Measurements from ENCODE around the gene SUSD4.

Gene SUSD4

GRCh38 chr1:223225061-223225460 lies 138.9 kb downstream of the SUSD4 start:
- ChIA-PET POLR2A (no interaction called here), CTCF (interaction anchor here (1.5 kb wide), 1 partner anchor 92 kb away, joined by 5 read pairs; no protein-coding TSS in a partner anchor)
- no peak for TF ChIP-seq CTCF (IDR thresholded peaks at IDR 0.05; ENCODE audit: insufficient read depth, low read length, missing control alignments)
- H3K4me3 ChIP-seq (ENCODE audit: low read depth, low read length): no peak overlapping the region
- no peak for DNase-seq (ENCODE audit: low read depth, low spot score)

GRCh38 chr1:223224465-223224864 lies 139.5 kb downstream of the SUSD4 start:
- TF ChIP-seq CTCF (IDR thresholded peaks at IDR 0.05; ENCODE audit: insufficient read depth, low read length, missing control alignments): no peak
- POLR2A ChIA-PET: no interaction called here
- DNase-seq (ENCODE audit: low read depth, low spot score): no peak
- no peak overlapping the region for H3K4me3 ChIP-seq (ENCODE audit: low read depth, low read length)
- CTCF ChIA-PET: interaction anchor here (1.5 kb wide), 1 partner anchor 91 kb away, joined by 5 read pairs; no protein-coding TSS in a partner anchor

- POLR2A ChIA-PET: no interaction called here
- CTCF ChIA-PET: interaction anchor here (1.1 kb wide), 1 partner anchor 32 kb away, joined by 3 read pairs; no protein-coding TSS in a partner anchor
- TF ChIP-seq CTCF (IDR thresholded peaks at IDR 0.05; ENCODE audit: insufficient read depth, low read length, missing control alignments): no peak
- H3K4me3 ChIP-seq (ENCODE audit: low read depth, low read length): no peak overlapping the region
- DNase-seq (ENCODE audit: low read depth, low spot score): no peak
These were observed 140.6 kb downstream of the SUSD4 start for GRCh38 chr1:223223091-223223995.

GRCh38 chr1:223222377-223222776 lies 141.6 kb downstream of the SUSD4 start:
- no peak for TF ChIP-seq CTCF (IDR thresholded peaks at IDR 0.05; ENCODE audit: insufficient read depth, low read length, missing control alignments)
- H3K4me3 ChIP-seq (ENCODE audit: low read depth, low read length): no peak overlapping the region
- ChIA-PET POLR2A (no interaction called here), CTCF (no interaction called here)
- no peak for DNase-seq (ENCODE audit: low read depth, low spot score)

- no peak for DNase-seq (ENCODE audit: low read depth, low spot score)
- CTCF ChIA-PET: interaction anchor here (1.3 kb wide), 1 partner anchor 88 kb away, joined by 5 read pairs; no protein-coding TSS in a partner anchor
- no peak overlapping the region for H3K4me3 ChIP-seq (ENCODE audit: low read depth, low read length)
- no peak for TF ChIP-seq CTCF (IDR thresholded peaks at IDR 0.05; ENCODE audit: insufficient read depth, low read length, missing control alignments)
- POLR2A ChIA-PET: no interaction called here
These were observed 142.3 kb downstream of the SUSD4 start for GRCh38 chr1:223221686-223222085.

GRCh38 chr1:223219846-223220610 lies 143.9 kb downstream of the SUSD4 start:
- no peak for DNase-seq (ENCODE audit: low read depth, low spot score)
- ChIA-PET POLR2A (no interaction called here), CTCF (interaction anchor here (1.4 kb wide), 1 partner anchor 23 kb away, joined by 3 read pairs; no protein-coding TSS in a partner anchor)
- TF ChIP-seq CTCF (IDR thresholded peaks at IDR 0.05; ENCODE audit: insufficient read depth, low read length, missing control alignments): no peak
- H3K4me3 ChIP-seq (ENCODE audit: low read depth, low read length): no peak overlapping the region

Data from AG04449 (cell line).